Transverse colon (tissue), 4 donors: ENCODE measurements around the gene TNRC6C. TPM values are rescaled to one million over a fixed set of nuclear protein-coding genes. Genes with fewer than 3 reads are reported as not detected.
"Not testable (repeated sequence)": the region's sequence is repeated elsewhere in the genome, so short reads cannot be mapped to it uniquely, and the experiment has no call there.

Experiments used
- DNase-seq: peaks from one replicate; pipeline ENCODE4 v3.0.0-alpha.2; 2019
- H3K27ac ChIP-seq, 4 donors: fragments of 200-600 bp; sonication (generic); 2 replicates each; pipeline ENCODE4 v1.5.1; 2016 to 2018; ENCODE audit warnings: inconsistent platforms in 4 of 4
- H3K27me3 ChIP-seq: fragments of 200-600 bp; sonication (generic); 2 replicates; pipeline ENCODE4 v1.5.1; 2017; ENCODE audit warnings: inconsistent platforms
- H3K36me3 ChIP-seq, 4 donors: fragments of 200-600 bp; sonication (generic); 2 replicates each; pipeline ENCODE4 v1.5.1; 2017 to 2019; ENCODE audit warnings: inconsistent platforms in 4 of 4
- H3K4me1 ChIP-seq, 4 donors: fragments of 200-600 bp; sonication (generic); 2 replicates each; pipeline ENCODE4 v1.5.1; 2017 to 2020; ENCODE audit warnings: inconsistent platforms in 4 of 4
- H3K4me3 ChIP-seq, 4 donors: fragments of 200-600 bp; sonication (generic); 1 replicate in 1 of 4; 2 replicates in 3 of 4; pipeline versions ENCODE4 v1.5.1 to v1.6.1; 2017 to 2019; ENCODE audit warnings: inconsistent platforms in 4 of 4
- H3K9me3 ChIP-seq, 2 donors: fragments of 200-600 bp; sonication (generic); 2 replicates each; pipeline ENCODE4 v1.5.1; 2017 to 2019; ENCODE audit warnings: inconsistent platforms in 2 of 2
- EP300 ChIP-seq: sonication (generic); formaldehyde crosslinking; IDR thresholded peaks from one replicate; pipeline ENCODE4 v1.6.1; 2017; ENCODE audit warnings: antibody characterized with exemption, low read depth
- POLR2A ChIP-seq: fragments of 450-650 bp; IDR thresholded peaks from one replicate; pipeline ENCODE4 v1.6.1; 2016; ENCODE audit warnings: antibody characterized with exemption, mild to moderate bottlenecking, moderate library complexity
- POLR2AphosphoS5 ChIP-seq, 3 donors: sonication (generic); formaldehyde crosslinking; IDR thresholded peaks; one replicate each; pipeline ENCODE4 v1.6.1; 2016; ENCODE audit warnings: antibody characterized with exemption in 3 of 3
- WGBS, 2 donors: methylation state at CpG; one replicate each; pipeline ENCODE4 v1.1.5; 2018; ENCODE audit warnings: low coverage in 1 of 2; 5-methylcytosine and 5-hydroxymethylcytosine counted together
- in situ Hi-C, 4 donors: fragments of 200-750 bp; cut with MboI; loops; one replicate each; pipeline versions ENCODE4 v1.15.0 to v1.15.1; 2017; ENCODE audit warnings: low sequenced_read_pairs in 3 of 4, low pct_ligation_motif_present in 1 of 4, low pct_unique_long_range_greater_than_20kb in 1 of 4
- intact Hi-C: fragments of 100-400 bp; cut with DNase I; formaldehyde crosslinking; loops from one replicate; pipeline ENCODE4 v1.15.1; 2023; ENCODE audit warnings: low total_unique reads
- total RNA-seq, 4 donors: library from RNA; depleted of rRNA; stranded (reverse); fragments of >200 nt; gene quantifications; one replicate each; pipeline ENCODE4 v1.1.0, GENCODE V29; 2016
- TF ChIP-seq, protein P1 (sequence below), 5 experiments: fragments of 200-600 bp in 3 of 5; fragments of 450-650 bp in 2 of 5; sonication (generic) in 3 of 5; IDR thresholded peaks; 1 replicate in 2 of 5; 2 replicates in 3 of 5; pipeline ENCODE4 v1.5.1; 2016 to 2017; ENCODE audit warnings: antibody characterized with exemption in 5 of 5, inconsistent platforms in 3 of 5, mild to moderate bottlenecking in 2 of 5, moderate library complexity in 1 of 5

The TNRC6C gene
- total RNA-seq, 4 donors from 2014 or later, result 7.5 to 16.9 (median 9.9) TPM

- Histone ChIP-seq H3K4me1 (peaks cover 0 to 7% (median 0%) of the 10 kb centered on the region in 4 donors), H3K27me3 (peaks cover 14% of the 10 kb centered on the region), H3K27ac (no peak overlapping the region), H3K4me3 (no peak overlapping the region), H3K36me3 (no peaks in the 10 kb centered on the region), H3K9me3 (no peaks in the 10 kb centered on the region)
- in situ Hi-C loops (no loop called here), intact Hi-C loops (no loop called here)
- DNase-seq, result no peak
- no peak for TF ChIP-seq POLR2A
- no peak for TF ChIP-seq EP300
- TF ChIP-seq, protein P1, sequence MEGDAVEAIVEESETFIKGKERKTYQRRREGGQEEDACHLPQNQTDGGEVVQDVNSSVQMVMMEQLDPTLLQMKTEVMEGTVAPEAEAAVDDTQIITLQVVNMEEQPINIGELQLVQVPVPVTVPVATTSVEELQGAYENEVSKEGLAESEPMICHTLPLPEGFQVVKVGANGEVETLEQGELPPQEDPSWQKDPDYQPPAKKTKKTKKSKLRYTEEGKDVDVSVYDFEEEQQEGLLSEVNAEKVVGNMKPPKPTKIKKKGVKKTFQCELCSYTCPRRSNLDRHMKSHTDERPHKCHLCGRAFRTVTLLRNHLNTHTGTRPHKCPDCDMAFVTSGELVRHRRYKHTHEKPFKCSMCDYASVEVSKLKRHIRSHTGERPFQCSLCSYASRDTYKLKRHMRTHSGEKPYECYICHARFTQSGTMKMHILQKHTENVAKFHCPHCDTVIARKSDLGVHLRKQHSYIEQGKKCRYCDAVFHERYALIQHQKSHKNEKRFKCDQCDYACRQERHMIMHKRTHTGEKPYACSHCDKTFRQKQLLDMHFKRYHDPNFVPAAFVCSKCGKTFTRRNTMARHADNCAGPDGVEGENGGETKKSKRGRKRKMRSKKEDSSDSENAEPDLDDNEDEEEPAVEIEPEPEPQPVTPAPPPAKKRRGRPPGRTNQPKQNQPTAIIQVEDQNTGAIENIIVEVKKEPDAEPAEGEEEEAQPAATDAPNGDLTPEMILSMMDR (IDR thresholded peaks at IDR 0.05), result no peak
- no peak for TF ChIP-seq POLR2AphosphoS5 (IDR thresholded peaks at IDR 0.05)
- WGBS, 2 donors, result 48% methylated on average over 11 of the region's 11 CpGs; no CpG with 5 or more reads in 1 of the 2 donors
Observed at GRCh38 chr17:77935121-77935571, 23.4 kb upstream of the TNRC6C start.

DNA sequence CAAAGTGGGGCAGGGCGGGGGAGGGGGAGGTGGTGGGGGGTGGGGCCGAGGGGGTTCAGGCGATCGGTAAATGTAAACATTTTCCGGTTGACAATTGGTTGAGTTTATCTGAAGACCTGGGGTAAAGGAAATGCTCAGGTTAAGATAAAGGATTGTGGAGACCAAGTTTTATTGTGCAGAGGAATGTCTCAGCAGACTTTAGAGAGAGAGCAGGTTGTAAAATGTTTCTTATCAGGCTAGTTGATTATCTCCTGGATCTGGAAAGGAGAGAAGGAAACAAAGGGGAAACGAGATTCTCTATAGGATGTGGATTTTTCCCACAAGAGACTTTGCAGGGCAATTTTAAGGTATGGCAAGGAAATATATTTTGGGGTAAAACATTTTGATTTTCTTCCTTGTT is 22.8 kb upstream of the TNRC6C start:
- H3K27ac ChIP-seq, H3K9me3 ChIP-seq, H3K4me3 ChIP-seq, intact Hi-C loops, in situ Hi-C loops, H3K36me3 ChIP-seq, H3K4me1 ChIP-seq, DNase-seq: not testable (repeated sequence)
- 22 to 26% methylated on average over 3 to 6 of the region's 6 CpGs for WGBS, 2 donors
- peaks cover 14% of the 10 kb centered on the region for H3K27me3 ChIP-seq

DNA sequence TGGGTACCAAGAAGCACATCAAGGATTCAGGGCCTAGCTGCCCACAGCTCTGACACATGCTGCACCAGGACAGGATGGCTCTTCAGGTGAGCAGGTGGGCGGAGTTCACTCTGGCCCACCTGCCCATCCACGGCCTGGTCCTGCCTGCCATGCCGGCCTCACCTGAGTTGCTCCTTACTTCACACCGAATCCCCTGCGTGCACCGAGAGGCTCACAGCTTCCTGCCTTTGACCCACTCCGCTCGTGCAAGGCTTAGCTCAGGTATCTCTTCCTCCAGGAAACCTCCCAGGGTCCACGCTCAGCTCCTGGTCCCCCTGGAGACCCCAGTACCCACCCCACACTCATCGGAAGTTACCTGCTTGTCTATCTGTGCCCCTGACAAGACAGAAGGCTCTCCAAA is 21.6 kb upstream of the TNRC6C start:
- no peak for DNase-seq
- in situ Hi-C loops (no loop called here), intact Hi-C loops (no loop called here)
- Histone ChIP-seq H3K9me3 (no peaks in the 10 kb centered on the region), H3K27me3 (peaks cover 14% of the 10 kb centered on the region), H3K27ac (no peak overlapping the region), H3K4me3 (no peak overlapping the region), H3K4me1 (peaks cover 0 to 7% (median 0%) of the 10 kb centered on the region in 4 donors), H3K36me3 (no peaks in the 10 kb centered on the region)
- no peak for TF ChIP-seq POLR2AphosphoS5 (IDR thresholded peaks at IDR 0.05)
- TF ChIP-seq POLR2A, result no peak
- no peak for TF ChIP-seq EP300
- TF ChIP-seq, protein P1 (IDR thresholded peaks at IDR 0.05), result no peak
- WGBS, 2 donors, result 93% methylated on average over 10 of the region's 10 CpGs; no CpG with 5 or more reads in 1 of the 2 donors

DNA sequence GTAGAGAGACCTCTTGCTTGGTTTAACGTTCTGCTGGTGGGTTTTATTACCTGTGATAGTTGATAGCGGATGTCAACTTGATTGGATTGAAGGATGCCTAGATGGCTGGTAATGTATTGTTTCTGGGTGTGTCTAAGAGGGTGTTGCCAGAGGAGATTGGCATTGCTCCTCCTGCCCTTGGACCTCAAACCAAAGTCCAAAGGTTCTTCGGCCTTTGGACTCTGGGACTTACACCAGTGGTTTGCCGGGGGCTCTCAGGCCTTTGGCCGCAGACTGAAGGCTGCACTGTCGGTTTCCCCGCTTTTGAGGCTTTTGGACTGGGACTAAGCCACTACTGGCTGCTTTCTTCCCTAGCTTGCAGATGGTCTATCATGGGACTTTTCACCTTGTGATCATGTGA is 17.5 kb upstream of the TNRC6C start:
- DNase-seq, result no peak
- intact Hi-C loops (no loop called here), in situ Hi-C loops (no loop called here)
- Histone ChIP-seq H3K4me3 (no peak overlapping the region), H3K4me1 (no peaks in the 10 kb centered on the region), H3K27ac (no peak overlapping the region), H3K27me3 (peaks cover 5% of the 10 kb centered on the region), H3K9me3 (no peaks in the 10 kb centered on the region), H3K36me3 (no peaks in the 10 kb centered on the region)
- TF ChIP-seq POLR2AphosphoS5 (IDR thresholded peaks at IDR 0.05), result no peak
- no peak for TF ChIP-seq POLR2A
- TF ChIP-seq EP300, result no peak
- TF ChIP-seq, protein P1 (IDR thresholded peaks at IDR 0.05), result no peak
- 77% methylated on average over 7 of the region's 7 CpGs; no CpG with 5 or more reads in 1 of the 2 donors for WGBS, 2 donors
